K562 (cell line): Measurements from ENCODE around the gene AGO1. TPM values are rescaled to one million over a fixed set of nuclear protein-coding genes. Genes with fewer than 3 reads are reported as not detected.

ENCODE experiments used
- CREM ChIP-seq: IDR thresholded peaks from 2 replicates; pipeline ENCODE4 v1.6.1; 2014; ENCODE audit warnings: antibody characterized with exemption, low read depth
- DEAF1 ChIP-seq: fragments of 450-650 bp; formaldehyde crosslinking; IDR thresholded peaks from 2 replicates; pipeline ENCODE4 v1.4.0; 2020; ENCODE audit warnings: mild to moderate bottlenecking, moderate library complexity
- E2F5 ChIP-seq: sonication (generic); formaldehyde crosslinking; IDR thresholded peaks from 2 replicates; pipeline ENCODE4 v1.8.0; 2022; ENCODE audit warnings: mild to moderate bottlenecking, missing genetic modification reagents
- FOS ChIP-seq: IDR thresholded peaks from 3 replicates; pipeline ENCODE4 v1.6.1; 2011; ENCODE audit not compliant: insufficient read length; ENCODE audit errors: extremely low read depth
- FOXP4 ChIP-seq: sonication (generic); formaldehyde crosslinking; IDR thresholded peaks from 2 replicates; pipeline ENCODE4 v1.8.0; 2022; ENCODE audit warnings: mild to moderate bottlenecking, missing genetic modification reagents, borderline replicate concordance
- GATAD2B ChIP-seq: fragments of 450-650 bp; IDR thresholded peaks from 2 replicates; pipeline ENCODE4 v1.6.1; 2017; ENCODE audit warnings: mild to moderate bottlenecking, borderline replicate concordance
- NFE2 ChIP-seq: IDR thresholded peaks from 2 replicates; pipeline ENCODE4 v1.6.1; 2014; ENCODE audit warnings: antibody characterized with exemption, low read depth
- NKRF ChIP-seq: fragments of 450-650 bp; IDR thresholded peaks from 2 replicates; pipeline ENCODE4 v1.6.1; 2016; ENCODE audit warnings: borderline replicate concordance
- NR3C1 ChIP-seq: sonication (generic); formaldehyde crosslinking; IDR thresholded peaks from 2 replicates; pipeline ENCODE4 v1.8.1; 2022; ENCODE audit warnings: missing genetic modification reagents
- POLR2AphosphoS2 ChIP-seq: IDR thresholded peaks from 2 replicates; pipeline ENCODE4 v1.6.1; 2012; ENCODE audit warnings: low read length, improper control_type of control experiment
- SETDB1 ChIP-seq: IDR thresholded peaks from one replicate; pipeline ENCODE4 v1.6.1; 2012; ENCODE audit warnings: low read length, control low read depth, inconsistent platforms
- SMARCA4 ChIP-seq: fragments of 450-650 bp; IDR thresholded peaks from 2 replicates; pipeline ENCODE4 v1.6.1; 2016
- SNRNP70 ChIP-seq: fragments of 200-400 bp; formaldehyde crosslinking; optimal IDR thresholded peaks from 2 replicates; pipeline ENCODE3; 2017; ENCODE audit warnings: low read depth, low read length
- SPI1 ChIP-seq: IDR thresholded peaks from 2 replicates; pipeline ENCODE4 v1.6.1; 2011; ENCODE audit warnings: low read depth, low read length, control low read depth, borderline replicate concordance
- TCF15 ChIP-seq: fragments of 250-450 bp; sonication (Bioruptor Pico); IDR thresholded peaks from 2 replicates; pipeline ENCODE4 v1.8.0; 2022; ENCODE audit warnings: moderate library complexity, mild to moderate bottlenecking, inconsistent platforms
- TCF3 ChIP-seq: sonication (generic); formaldehyde crosslinking; IDR thresholded peaks from 2 replicates; pipeline ENCODE4 v1.4.0; 2020; ENCODE audit warnings: mild to moderate bottlenecking, missing genetic modification reagents
- U2AF1 ChIP-seq: fragments of 200-400 bp; formaldehyde crosslinking; optimal IDR thresholded peaks from 2 replicates; pipeline ENCODE3; 2017; ENCODE audit warnings: mild to moderate bottlenecking, low read depth, low read length, moderate library complexity
- ZFX ChIP-seq: sonication (generic); formaldehyde crosslinking; IDR thresholded peaks from 2 replicates; pipeline ENCODE4 v1.8.0; 2022; ENCODE audit warnings: mild to moderate bottlenecking, missing genetic modification reagents, moderate library complexity
- ZNF282 ChIP-seq: sonication (generic); formaldehyde crosslinking; IDR thresholded peaks from 2 replicates; pipeline ENCODE4 v1.8.1; 2023; ENCODE audit warnings: missing genetic modification reagents
- ZNF3 ChIP-seq: fragments of 250-450 bp; sonication (Bioruptor Pico); IDR thresholded peaks from 2 replicates; pipeline ENCODE4 v1.5.0; 2021; ENCODE audit warnings: mild to moderate bottlenecking, moderate library complexity
- ZNF561 ChIP-seq: fragments of 450-650 bp; formaldehyde crosslinking; conservative IDR thresholded peaks from 2 replicates; pipeline ENCODE4 v1.4.0; 2020; ENCODE audit warnings: mild to moderate bottlenecking, moderate library complexity
- ZZZ3 ChIP-seq: fragments of 450-650 bp; IDR thresholded peaks from 2 replicates; pipeline ENCODE4 v1.6.1; 2016; ENCODE audit warnings: antibody characterized with exemption, mild to moderate bottlenecking, moderate library complexity
- polyA plus RNA-seq, 8 experiments: library from polyadenylated mRNA; depleted of rRNA in 4 of 8; stranded (reverse) in 5 of 8; unstranded in 3 of 8; fragments of >200 nt; fragmentation: Nextera tagmentation in 2 of 8; fragmentation: Illumina TruSeq in 1 of 8; extraction: Ambion mirVana in 2 of 8; extraction: Trizol in 1 of 8; gene quantifications; 2 replicates each; pipeline versions ENCODE4 v1.2.1 to v1.2.3, GENCODE V29; 2011 to 2014; ENCODE audit warnings: inconsistent platforms in 1 of 8, missing spikeins in 1 of 8
- total RNA-seq, 7 experiments: library from RNA; depleted of rRNA in 6 of 7; stranded (reverse); fragments of >200 nt in 6 of 7; fragmentation: Illumina TruSeq in 2 of 7; extraction: Trizol in 2 of 7; gene quantifications; 2 replicates each; pipeline versions ENCODE4 v1.2.1 to v1.2.3, GENCODE V29; 2011 to 2021; ENCODE audit warnings: low replicate concordance in 1 of 7

Gene AGO1
- total and polyA plus RNA-seq, 9 of the 15 experiments (the other 6 are each of a cell fraction or from before 2014, with no cell fraction given): 7.3 to 64.2 (median 26.0) TPM

- TF ChIP-seq FOXP4 (peak; percentile 87; the same call in 1 of the 2 replicates), SNRNP70 (no peak), NFE2 (0 out of 2 replicates have a peak, but pooled peaks have one; percentile 2), FOS (no peak), E2F5 (CRISPR knock-in tag) (no peak), ZFX (peak; percentile 94), ZNF3 (CRISPR knock-in tag) (no peak), SPI1 (peak; percentile 36; the same call in 1 of the 2 replicates), U2AF1 (peak; percentile 90), ZNF282 (CRISPR knock-in tag) (0 out of 2 replicates have a peak, but pooled peaks have one; percentile 89), GATAD2B (peak; percentile 97), DEAF1 (no peak), ZNF561 (CRISPR knock-in tag) (no peak), ZZZ3 (no peak), TCF3 (CRISPR knock-in tag) (no peak), CREM (peak; percentile 92), POLR2AphosphoS2 (peak; percentile 83; the same call in 1 of the 2 replicates), SMARCA4 (no peak), SETDB1 (no peak), NKRF (peak; percentile 38; the same call in 1 of the 2 replicates), TCF15 (CRISPR knock-in tag) (no peak), NR3C1 (CRISPR knock-in tag) (peak; percentile 52)
Observed at GRCh38 chr1:35930593-35931445, 47.8 kb downstream of the AGO1 start, which contains the start of gene AGO3 (continued).
